Right ventricle myocardium inferior (tissue), 1 donor: ENCODE results near the gene C11orf97. TPM values are rescaled to one million over a fixed set of nuclear protein-coding genes. Genes with fewer than 3 reads are reported as not detected.
"Not testable (repeated sequence)": the region's sequence is repeated elsewhere in the genome, so short reads cannot be mapped to it uniquely, and the experiment has no call there.

ENCODE experiments used
- ATAC-seq: fragments of 200-7000 bp; cut with Tn5 transposase; one replicate; pipeline ENCODE4 v1.9.1; 2020; ENCODE audit warnings: mild to moderate bottlenecking, moderate library complexity
- DNase-seq: peaks from one replicate; pipeline ENCODE4 v3.0.0; 2021; ENCODE audit errors: missing footprints
- intact Hi-C: fragments of 100-400 bp; cut with DNase I; formaldehyde crosslinking; loops from one replicate; pipeline ENCODE4 v1.11.0; 2022
- long read RNA-seq: library from polyadenylated mRNA; unstranded; transcript quantifications from one replicate; pipeline ENCODE4 v2.0.0, GENCODE V29; 2021
- total RNA-seq: library from RNA; stranded (reverse); fragmentation: NEBNext Ultra II Directional; extraction: Animal tissue kit (Norgen Biotek cat#: 25700); gene quantifications from one replicate; pipeline ENCODE4 v1.2.1, GENCODE V29; 2021
- donor health status: DM: no; HTN: yes; CAD: no; lungs with severe emphysema.

The C11orf97 gene, protein sequence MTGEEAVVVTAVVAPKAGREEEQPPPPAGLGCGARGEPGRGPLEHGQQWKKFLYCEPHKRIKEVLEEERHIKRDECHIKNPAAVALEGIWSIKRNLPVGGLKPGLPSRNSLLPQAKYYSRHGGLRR
- total RNA-seq = not detected
- long read RNA-seq = 0 reads

DNA sequence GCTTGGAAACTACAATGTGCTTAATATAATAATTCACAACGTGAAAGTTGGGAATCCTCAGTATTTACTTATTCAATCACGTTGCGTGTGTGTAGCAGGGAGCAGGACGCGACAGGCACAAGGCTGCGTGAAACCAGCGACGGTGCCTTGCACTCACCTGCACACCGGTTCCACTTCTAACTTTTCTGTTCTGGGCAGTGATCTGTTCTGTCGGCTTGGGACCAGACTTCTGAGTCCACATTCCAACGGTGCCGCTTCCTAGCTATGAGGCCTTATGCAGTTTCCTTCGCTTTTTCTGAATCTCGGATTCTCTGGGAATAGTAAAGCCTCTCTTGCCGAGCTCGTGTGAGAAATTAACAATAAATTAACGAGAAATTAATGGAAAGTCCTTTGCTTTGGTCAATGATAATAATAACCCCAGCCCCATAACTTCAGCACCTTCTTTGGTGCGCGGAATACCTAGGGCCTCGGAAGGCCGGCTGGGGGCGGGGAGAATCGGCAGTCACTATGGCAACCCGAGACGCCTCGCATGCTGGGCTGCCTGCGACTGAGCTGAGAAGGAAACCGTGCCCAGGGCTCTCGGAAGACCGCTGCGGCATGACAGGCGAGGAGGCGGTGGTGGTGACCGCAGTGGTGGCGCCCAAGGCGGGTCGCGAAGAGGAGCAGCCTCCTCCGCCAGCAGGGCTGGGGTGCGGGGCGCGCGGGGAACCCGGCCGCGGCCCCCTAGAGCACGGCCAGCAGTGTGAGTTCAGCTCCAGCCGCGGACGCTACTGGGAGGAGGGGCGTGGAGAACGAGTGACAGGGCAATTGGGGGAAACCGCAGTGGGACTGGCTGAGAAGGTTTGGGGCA lies at the start of gene C11orf97:
C11orf97 (plus strand) TSS at position 530 of the 850 bp plus-strand sequence; CDS start at position 598, 68 bp downstream.
- intact Hi-C loops = no loop called here
- ATAC-seq (peak; percentile 86), DNase-seq (peak; percentile 82)

DNA sequence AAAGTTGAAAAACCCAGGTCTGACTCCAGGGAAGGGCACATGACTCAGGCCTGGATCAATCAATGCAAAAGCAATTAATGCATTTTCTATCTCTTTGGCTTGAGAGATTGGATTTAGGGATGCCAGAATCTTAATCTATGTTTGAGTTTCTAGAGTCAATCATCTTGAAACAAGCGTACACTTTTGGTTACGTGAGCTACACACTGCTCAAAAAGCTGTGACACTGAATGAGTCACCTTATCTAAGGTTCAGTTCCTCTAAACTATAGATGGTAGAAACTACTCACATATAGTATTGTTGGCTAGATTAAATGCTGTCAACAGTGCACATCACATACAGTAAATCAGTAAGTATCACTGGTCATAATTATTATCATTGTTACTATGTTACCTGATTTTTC lies 42.8 kb upstream of the C11orf97 start:
- DNase-seq (no peak), ATAC-seq (no peak)
- intact Hi-C loops = no loop called here

DNA sequence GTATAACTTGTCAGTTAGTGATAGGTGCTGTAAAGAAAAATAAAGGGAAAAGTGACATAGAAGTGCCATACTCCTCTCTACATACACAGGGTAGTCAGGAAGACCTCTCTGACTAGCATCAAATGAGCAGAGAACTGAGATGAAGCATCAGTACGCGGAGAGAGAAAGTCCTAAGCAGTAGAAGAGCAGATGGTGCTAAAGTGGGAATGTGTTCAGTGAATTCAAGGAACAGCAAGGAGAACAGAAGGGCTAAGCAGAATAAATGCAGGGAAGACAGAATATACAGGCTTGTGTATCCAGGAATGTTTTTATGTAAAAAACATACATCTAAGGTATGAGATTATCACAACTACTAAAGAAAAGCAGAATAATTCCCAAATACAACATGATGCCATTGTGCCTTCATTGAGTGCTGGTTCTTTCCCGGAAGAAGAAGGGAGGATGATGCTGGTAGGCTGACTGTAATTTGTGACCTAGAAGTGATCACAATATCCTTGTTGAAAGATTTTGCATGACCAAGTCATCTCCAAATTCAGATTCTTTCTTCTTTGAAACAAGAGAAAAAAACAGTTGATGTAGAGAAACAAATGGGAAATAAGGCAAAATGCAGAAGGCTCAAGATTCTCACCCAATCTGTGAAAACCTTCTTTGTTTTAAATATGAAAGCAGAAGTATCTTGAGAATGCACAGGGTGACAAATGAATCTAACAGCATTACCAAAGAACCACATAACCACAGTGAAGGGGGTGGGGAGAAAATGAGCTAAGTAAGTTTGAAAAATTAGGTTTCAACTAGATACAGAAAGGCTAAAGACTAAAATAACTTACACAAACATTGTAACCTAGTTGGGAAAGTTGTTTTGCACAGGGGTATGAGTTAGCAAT lies 39.1 kb upstream of the C11orf97 start:
- DNase-seq (no peak), ATAC-seq (no peak)
- intact Hi-C loops = no loop called here

DNA sequence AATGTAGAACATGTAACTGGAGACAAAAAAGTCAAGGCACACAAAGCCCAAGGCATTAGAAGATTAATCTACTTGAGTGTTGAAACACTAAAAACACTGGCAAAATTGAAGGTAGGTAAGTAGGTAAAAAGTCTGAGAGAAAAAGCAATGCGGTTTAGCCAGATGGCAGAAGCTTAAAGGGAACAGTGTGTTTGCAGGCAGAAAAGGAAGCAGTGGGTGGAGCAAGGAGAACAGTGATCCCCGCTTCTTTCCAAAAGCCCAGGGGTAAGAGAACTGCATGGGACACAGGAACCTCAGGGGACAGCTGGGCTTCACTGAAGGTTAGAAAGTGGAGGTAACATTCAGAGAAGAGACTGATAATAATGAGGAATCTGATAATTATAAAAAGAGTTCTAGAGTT lies 34.6 kb upstream of the C11orf97 start:
- intact Hi-C loops = no loop called here
- no peak for DNase-seq
- no peak for ATAC-seq

DNA sequence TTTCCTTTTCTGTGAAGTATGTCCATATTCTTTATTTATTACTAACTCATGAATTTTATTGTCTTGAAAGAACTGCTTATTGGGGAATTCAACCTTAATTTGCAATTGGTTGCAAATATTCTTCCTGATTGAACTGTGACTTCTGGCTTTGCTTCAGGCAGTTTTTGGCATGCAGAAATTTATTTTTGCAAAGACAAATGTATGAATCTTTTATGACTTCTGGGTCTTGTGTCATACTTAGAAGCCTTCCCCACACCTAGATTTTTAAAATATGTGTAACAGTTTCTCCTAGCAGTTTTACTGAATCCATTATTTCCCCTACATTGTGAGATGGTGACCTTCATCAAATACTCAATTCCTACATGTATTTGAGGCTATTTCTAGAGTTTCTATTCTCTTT lies 30.9 kb upstream of the C11orf97 start:
- no peak for ATAC-seq
- no peak for DNase-seq
- intact Hi-C loops = no loop called here

DNA sequence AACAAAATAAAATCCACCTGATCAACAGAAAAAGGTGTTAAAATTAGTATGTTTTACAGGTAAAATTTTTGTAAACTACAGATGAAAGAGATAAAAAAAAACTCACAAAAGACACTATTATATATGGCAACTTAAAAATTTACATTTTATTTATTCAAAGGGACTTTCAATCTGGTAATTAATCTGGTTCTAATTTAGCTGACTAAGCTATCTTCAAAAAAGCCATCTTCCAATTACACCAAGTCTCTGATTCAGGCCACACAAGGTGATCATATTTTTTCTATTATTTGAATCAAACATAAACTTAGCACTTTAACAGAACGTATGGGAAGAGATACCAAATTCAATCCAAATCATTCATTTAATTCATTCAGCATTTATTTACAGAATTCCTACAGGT lies 26.2 kb upstream of the C11orf97 start:
- intact Hi-C loops = no loop called here
- ATAC-seq = no peak
- DNase-seq = no peak

DNA sequence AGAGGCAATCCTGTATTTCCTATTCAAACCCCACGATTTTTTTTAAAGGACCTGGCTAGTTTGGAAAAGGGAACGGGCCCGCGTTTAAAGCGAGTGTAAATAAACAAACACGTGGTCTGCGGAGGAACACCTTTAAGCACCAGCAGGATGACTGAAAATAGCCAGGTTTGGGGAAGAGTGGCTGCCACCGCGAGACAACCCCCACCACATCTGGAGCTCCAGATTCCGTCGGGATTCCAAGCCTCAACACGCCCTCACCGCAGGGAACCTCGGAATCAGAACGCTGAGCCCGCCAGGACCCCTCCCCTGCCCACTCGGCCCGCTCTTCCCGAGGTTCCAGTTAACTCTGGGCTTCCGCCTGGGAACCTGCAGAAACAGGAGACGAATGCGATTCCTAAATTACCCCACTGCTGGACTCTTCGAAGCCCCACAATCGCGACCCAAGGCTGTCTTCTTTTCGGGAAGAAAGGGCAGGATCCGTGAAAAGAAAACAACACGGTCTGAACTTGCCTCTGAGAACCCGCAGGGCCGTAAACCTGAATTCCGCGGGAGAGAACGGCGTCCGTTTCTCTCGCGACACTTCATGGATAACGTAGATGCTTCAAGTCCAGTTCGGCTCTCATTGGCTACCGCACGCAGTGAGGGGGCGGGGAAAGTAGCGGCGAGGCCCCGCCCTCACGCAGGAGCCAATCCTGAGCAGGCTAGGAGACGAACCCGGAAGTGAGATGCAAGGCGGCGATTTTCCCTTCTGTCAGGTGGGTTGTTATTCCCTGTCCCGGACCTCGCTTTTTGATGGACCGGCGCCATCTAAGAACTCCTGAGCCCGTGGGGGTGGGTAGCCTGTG lies 18.8 kb upstream of the C11orf97 start, which contains the start of the genes ANKRD49 and MRE11:
ANKRD49 (plus strand) TSS at position 704 of the 845 bp plus-strand sequence. CDS start 2,710 bp downstream, outside the sequence.
MRE11 (minus strand) TSS at position 564 of the 845 bp plus-strand sequence. CDS start 1,043 bp downstream, outside the sequence.
- intact Hi-C loops = no loop called here
- DNase-seq (peak; percentile 98), ATAC-seq (peak; percentile 100)

DNA sequence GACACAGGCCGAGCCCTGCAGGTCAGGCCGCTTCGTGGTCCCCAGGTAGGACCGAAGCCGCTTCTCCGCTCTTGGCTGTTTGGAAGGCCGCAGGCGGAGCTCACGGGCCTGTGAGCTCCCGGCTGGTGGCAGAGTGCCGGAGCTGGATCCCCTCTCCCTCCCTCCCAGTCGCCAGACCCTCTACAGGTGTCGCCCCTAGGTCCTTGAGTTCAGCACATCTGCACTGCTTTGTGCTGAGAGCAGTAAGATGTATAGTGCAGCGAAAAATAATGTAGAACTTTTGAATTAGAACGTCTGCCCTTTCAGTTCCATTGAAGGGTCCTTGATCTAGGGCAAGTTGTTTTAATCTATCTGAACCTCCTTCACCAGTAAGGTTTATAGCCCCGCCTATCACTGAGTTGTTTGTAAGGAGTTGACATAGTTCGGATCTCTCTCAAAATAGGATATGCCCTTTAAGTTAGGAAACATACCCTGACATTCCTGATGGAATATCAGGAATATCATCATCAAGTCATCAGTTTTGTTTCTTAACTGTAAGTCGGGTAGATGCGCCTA lies 18.1 kb upstream of the C11orf97 start:
- intact Hi-C loops = no loop called here
- DNase-seq = no peak
- ATAC-seq = peak; percentile 60

DNA sequence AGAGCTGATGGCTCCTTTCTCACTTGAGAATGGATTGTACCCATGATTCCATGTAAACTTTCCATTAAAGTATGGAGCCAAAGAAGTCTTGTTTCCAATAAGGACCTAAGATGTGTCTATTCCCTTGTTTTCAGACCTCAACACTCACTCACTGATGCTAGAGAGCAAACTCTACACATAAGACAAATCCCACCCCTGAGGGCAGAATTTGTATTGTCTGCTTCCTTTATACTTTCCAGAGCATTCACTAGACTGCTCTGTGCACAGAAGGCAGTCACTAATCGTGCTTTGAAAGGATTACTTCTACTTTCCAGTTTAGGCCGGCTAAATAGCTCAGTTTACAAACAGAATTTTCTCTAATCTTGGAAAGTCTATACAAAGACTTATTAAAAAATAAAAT lies 12.1 kb upstream of the C11orf97 start:
- ATAC-seq (no peak), DNase-seq (no peak)
- intact Hi-C loops = loop anchor here (5.0 to 10.0 kb wide), 2 partner anchors 315 to 603 kb away; no protein-coding TSS in a partner anchor

DNA sequence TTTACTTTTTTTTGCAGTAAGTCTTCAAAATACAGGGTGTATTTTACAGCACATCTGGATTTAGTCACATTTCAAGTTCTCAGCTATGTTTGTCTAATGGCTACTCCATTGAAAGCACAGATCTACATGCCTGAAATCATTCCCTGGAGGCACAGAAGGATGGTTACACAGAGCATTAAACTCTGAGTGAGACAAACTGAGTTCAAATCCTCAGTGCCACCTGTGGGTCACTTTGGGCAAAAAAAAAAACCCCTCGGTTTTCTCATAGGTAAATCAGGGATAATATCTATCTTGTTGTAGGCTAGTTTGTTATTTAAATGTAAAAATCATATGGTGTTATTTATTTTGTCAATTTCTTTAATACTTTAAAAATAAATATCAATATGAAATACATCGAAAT lies 10.7 kb upstream of the C11orf97 start:
- ATAC-seq (no peak), DNase-seq (no peak)
- intact Hi-C loops = loop anchor here (5.0 to 10.0 kb wide), 2 partner anchors 317 to 604 kb away; no protein-coding TSS in a partner anchor

DNA sequence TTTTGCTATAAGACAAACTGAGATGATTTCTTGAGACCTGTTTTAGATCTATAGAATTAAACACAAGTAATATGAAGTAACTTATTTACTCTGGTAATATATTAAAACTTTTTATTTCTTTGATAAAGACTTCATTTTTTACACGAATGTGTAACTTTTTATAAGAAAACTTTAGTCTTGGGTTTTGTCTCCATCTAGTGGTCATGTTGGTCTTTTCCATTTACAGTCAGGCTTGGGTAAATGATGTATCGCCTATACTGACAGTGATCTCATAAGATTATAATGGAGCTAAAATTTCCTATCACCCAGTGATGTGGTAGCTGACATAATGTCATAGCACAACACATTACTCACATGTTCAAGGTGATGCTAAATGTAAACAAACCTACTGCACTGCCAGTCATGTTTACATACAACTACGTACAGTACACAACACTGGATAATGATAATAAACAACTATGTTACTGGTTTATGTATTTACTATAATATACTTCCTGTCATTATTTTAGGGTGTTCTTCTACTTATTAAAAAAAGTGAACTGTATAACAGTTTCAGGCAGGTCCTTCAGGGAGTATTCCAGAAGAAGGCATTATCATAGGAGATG lies 7.5 kb upstream of the C11orf97 start:
- intact Hi-C loops = loop anchor here (5.0 to 10.0 kb wide), 2 partner anchors 320 to 607 kb away; no protein-coding TSS in a partner anchor
- no peak for DNase-seq
- ATAC-seq = no peak

DNA sequence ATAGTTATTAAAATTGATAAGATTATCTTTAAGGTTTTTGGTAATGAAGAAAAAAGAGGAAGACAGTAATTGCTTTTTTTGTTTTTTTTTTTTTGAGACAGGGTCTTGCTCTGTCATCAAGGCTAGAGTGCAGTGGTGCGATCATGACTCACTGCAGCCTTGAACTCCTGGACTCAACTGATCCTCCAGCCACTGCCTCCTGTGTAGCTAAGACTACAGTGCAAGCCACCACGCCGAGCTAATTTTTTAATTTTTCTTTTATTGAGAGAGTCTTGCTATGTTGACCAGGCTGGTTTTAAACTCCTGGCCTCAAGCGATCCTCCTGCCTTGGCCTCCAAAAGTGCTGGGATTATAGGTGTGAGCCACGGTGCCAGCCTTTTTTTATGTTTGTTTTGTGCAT lies 5.7 kb upstream of the C11orf97 start:
- not testable (repeated sequence) for ATAC-seq
- intact Hi-C loops = loop anchor here (10.0 kb wide), 1 partner anchor 322 kb away; no protein-coding TSS in a partner anchor

DNA sequence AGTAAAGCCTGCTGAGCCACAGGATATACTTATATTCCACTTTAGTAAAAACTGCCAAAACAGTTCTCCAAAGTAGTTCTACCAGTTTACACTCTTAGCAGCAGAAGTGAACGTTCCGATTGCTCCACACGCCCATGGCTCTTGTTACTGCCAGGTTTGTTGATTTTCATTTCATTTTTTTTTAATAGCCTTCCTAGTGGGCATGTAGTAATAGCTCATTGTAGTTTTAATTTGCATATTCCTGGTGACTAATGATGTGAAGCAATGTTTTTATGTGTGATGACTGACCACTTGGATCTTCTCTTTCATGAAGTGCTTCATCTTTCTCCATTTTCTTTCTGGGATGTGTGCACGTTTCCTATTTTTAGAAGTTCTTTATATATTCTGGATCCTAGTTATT lies 4.8 kb upstream of the C11orf97 start:
- ATAC-seq (no peak), DNase-seq (peak; percentile 17)
- intact Hi-C loops = loop anchor here (10.0 kb wide), 1 partner anchor 323 kb away; no protein-coding TSS in a partner anchor

More for the DNA sequence above, 5.7 kb upstream of the C11orf97 start:
- DNase-seq = peak; percentile 22

DNA sequence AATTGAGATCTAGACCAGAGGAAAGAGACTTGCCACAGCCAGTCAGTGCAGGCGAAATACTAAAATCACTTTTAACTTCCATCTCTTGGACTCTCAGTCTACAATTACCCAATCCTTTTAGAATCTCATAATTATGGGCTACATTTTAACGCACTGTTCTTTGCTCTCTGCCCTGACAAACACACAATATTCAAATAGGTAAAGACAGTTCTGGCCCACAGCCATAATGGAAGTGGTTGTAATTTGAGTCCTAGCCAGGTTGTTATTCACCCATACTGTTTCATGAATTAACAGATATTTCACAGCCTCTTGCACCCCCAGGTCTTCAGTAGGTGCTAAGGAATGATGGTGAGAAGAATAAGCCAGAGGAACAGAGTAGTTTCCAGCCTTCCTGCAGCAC lies 830 bp downstream of the C11orf97 start:
- intact Hi-C loops = no loop called here
- DNase-seq = no peak
- no peak for ATAC-seq

DNA sequence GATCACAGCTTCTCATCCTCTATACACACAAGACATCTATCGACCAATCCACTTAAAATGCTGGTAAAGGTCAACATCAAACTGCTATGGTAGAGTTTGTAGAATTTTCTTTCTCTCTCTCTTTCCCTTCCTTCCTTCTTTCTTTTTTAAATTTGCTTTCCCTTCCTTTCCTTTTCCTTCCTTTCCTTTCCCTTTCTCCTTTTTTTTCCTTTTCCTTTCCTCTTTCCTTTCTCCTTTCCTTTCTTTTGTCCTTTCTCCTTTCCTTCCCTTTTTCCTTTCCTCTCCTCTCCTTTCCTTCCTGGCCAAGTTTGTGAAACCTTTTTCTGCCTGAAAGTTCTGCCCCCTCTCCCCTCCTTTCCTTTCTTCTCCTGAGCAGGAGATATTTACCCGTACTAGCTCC lies 3.1 kb downstream of the C11orf97 start:
- DNase-seq (no peak), ATAC-seq (no peak)
- intact Hi-C loops = no loop called here

DNA sequence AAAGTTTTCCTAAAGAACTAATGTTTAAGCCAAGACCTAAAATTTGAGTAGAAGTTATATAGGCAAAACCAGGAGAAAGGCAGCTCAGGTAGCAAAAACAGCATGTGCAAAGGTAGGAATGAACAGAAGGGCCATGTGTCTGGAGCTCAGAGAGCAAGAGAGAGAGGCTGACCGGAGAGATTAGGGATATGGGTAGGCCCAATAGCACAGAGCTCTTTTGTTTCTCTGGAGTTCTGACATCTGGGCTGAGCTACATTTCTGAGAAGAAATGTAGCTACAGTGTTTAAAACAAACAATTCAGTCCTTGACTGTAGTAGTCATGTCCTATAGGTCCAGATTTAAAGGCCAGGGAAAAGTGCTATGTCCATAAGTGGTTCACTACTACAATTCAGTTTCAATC lies 4.5 kb downstream of the C11orf97 start:
- no peak for ATAC-seq
- no peak for DNase-seq
- intact Hi-C loops = no loop called here

DNA sequence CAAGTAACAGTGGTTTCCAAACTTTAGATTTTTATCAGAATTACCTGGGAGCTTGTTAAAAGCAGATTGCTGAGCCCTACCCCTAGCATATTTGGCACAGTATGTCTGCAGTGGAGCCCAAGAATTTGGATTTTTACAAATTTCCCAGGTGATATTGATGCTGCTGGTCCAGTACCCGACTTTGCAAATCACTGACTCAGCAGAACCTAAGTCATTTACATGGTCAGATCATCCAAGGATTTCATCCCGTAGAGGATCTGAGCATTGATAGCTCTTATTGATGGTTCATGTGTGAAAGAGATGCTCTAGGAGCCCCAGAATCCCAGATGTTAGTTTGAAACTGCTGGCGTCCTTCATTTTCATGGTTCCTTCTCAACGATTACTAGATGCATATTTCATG lies 6.0 kb downstream of the C11orf97 start:
- DNase-seq (no peak), ATAC-seq (no peak)
- intact Hi-C loops = loop anchor here (2.0 kb wide), 1 partner anchor 45 kb away; no protein-coding TSS in a partner anchor
